Vagina (tissue), 2 donors: Measurements from ENCODE around the gene CNNM2. TPM values are rescaled to one million over a fixed set of nuclear protein-coding genes. Genes with fewer than 3 reads are reported as not detected.

ENCODE experiments used
- DNase-seq, 2 donors: peaks; one replicate each; pipeline ENCODE4 v3.0.0-alpha.2; 2017; ENCODE audit errors: extremely low spot score in 2 of 2
- H3K27ac ChIP-seq: fragments of 200-600 bp; sonication (generic); one replicate; pipeline ENCODE4 v1.5.1; 2019
- H3K27me3 ChIP-seq: fragments of 200-600 bp; sonication (generic); one replicate; pipeline ENCODE4 v1.5.1; 2019
- H3K36me3 ChIP-seq, 2 donors: fragments of 200-600 bp; sonication (generic); one replicate each; pipeline ENCODE4 v1.5.1; 2017 to 2019
- H3K4me1 ChIP-seq: fragments of 200-600 bp; sonication (generic); one replicate; pipeline ENCODE4 v1.5.1; 2019
- H3K4me3 ChIP-seq, 2 donors: fragments of 200-600 bp; sonication (generic); 1 replicate in 1 of 2; 2 replicates in 1 of 2; pipeline ENCODE4 v1.5.1; 2016 to 2019
- H3K9me3 ChIP-seq: fragments of 200-600 bp; sonication (generic); one replicate; pipeline ENCODE4 v1.5.1; 2019
- CTCF ChIP-seq, 3 experiments: fragments of 450-650 bp in 2 of 3; fragments of 200-600 bp in 1 of 3; sonication (generic) in 1 of 3; IDR thresholded peaks; one replicate each; pipeline ENCODE4 v1.5.1; 2017 to 2019; ENCODE audit warnings: antibody characterized with exemption in 3 of 3, mild to moderate bottlenecking in 2 of 3, moderate library complexity in 2 of 3
- POLR2A ChIP-seq, 2 donors: fragments of 450-650 bp; IDR thresholded peaks; one replicate each; pipeline ENCODE4 v1.6.1; 2017; ENCODE audit warnings: antibody characterized with exemption in 2 of 2, mild to moderate bottlenecking in 2 of 2, moderate library complexity in 2 of 2
- POLR2AphosphoS5 ChIP-seq, 2 donors: sonication (generic); formaldehyde crosslinking; IDR thresholded peaks; one replicate each; pipeline ENCODE4 v1.9.0; 2017; ENCODE audit warnings: antibody characterized with exemption in 2 of 2, mild to moderate bottlenecking in 2 of 2, low read depth in 1 of 2; ENCODE audit not compliant: insufficient read depth in 1 of 2
- intact Hi-C: fragments of 100-400 bp; cut with DNase I; formaldehyde crosslinking; loops from one replicate; pipeline ENCODE4 v1.15.1; 2023
- total RNA-seq: library from RNA; depleted of rRNA; stranded (reverse); fragments of >200 nt; gene quantifications from one replicate; pipeline ENCODE4 v1.2.3, GENCODE V29; 2016

The CNNM2 gene
- total RNA-seq, 1 donor from 2014 or later, result 9.6 TPM

- peaks cover 0 to 42% of the 10 kb centered on the region in 2 donors for H3K36me3 ChIP-seq
- intact Hi-C loops, result no loop called here
Observed at GRCh38 chr10:103102195-103102594, 184.1 kb downstream of the CNNM2 start.

GRCh38 chr10:103103989-103104388 lies 185.9 kb downstream of the CNNM2 start:
- DNase-seq, result no peak
- TF ChIP-seq CTCF (IDR thresholded peaks at IDR 0.05) (no peak), POLR2A (IDR thresholded peaks at IDR 0.05) (no peak), POLR2AphosphoS5 (IDR thresholded peaks at IDR 0.05; ENCODE audit: insufficient read depth in 1 of 2, low read depth in 1 of 2) (no peak)
- Histone ChIP-seq H3K36me3 (peaks cover 0 to 28% of the 10 kb centered on the region in 2 donors), H3K4me3 (no peak overlapping the region), H3K4me1 (peaks cover 14% of the 10 kb centered on the region), H3K27ac (no peak overlapping the region), H3K9me3 (no peaks in the 10 kb centered on the region), H3K27me3 (no peaks in the 10 kb centered on the region)
- intact Hi-C loops, result no loop called here

More at GRCh38 chr10:103102195-103102594, 184.1 kb downstream of the CNNM2 start:
- no peak for DNase-seq
- Histone ChIP-seq H3K4me1 (peaks cover 14% of the 10 kb centered on the region), H3K27ac (no peak overlapping the region), H3K27me3 (no peaks in the 10 kb centered on the region), H3K4me3 (no peak overlapping the region), H3K9me3 (no peaks in the 10 kb centered on the region)
- TF ChIP-seq CTCF (IDR thresholded peaks at IDR 0.05), result no peak
- no peak for TF ChIP-seq POLR2A (IDR thresholded peaks at IDR 0.05)
- no peak for TF ChIP-seq POLR2AphosphoS5 (IDR thresholded peaks at IDR 0.05; ENCODE audit: insufficient read depth in 1 of 2, low read depth in 1 of 2)

- Histone ChIP-seq H3K27ac (no peak overlapping the region), H3K4me1 (peaks cover 14% of the 10 kb centered on the region), H3K4me3 (no peak overlapping the region), H3K9me3 (no peaks in the 10 kb centered on the region), H3K27me3 (no peaks in the 10 kb centered on the region), H3K36me3 (peaks cover 0 to 20% of the 10 kb centered on the region in 2 donors)
- intact Hi-C loops, result no loop called here
- DNase-seq, result no peak
- TF ChIP-seq CTCF (IDR thresholded peaks at IDR 0.05) (no peak), POLR2A (IDR thresholded peaks at IDR 0.05) (no peak), POLR2AphosphoS5 (IDR thresholded peaks at IDR 0.05; ENCODE audit: insufficient read depth in 1 of 2, low read depth in 1 of 2) (no peak)
Observed at GRCh38 chr10:103104721-103105120, 186.6 kb downstream of the CNNM2 start.

- peaks cover 0 to 14% of the 10 kb centered on the region in 2 donors for H3K36me3 ChIP-seq
- no peak for DNase-seq
- H3K27ac ChIP-seq, result no peak overlapping the region
- intact Hi-C loops, result no loop called here
- no peaks in the 10 kb centered on the region for H3K27me3 ChIP-seq
- H3K4me1 ChIP-seq, result peaks cover 22% of the 10 kb centered on the region
- TF ChIP-seq POLR2AphosphoS5 (IDR thresholded peaks at IDR 0.05; ENCODE audit: insufficient read depth in 1 of 2, low read depth in 1 of 2), result no peak
- TF ChIP-seq CTCF (IDR thresholded peaks at IDR 0.05), result no peak
- no peak for TF ChIP-seq POLR2A (IDR thresholded peaks at IDR 0.05)
- no peak overlapping the region for H3K4me3 ChIP-seq
- no peaks in the 10 kb centered on the region for H3K9me3 ChIP-seq
Observed at GRCh38 chr10:103105462-103105861, 187.4 kb downstream of the CNNM2 start.

GRCh38 chr10:103106539-103106938 lies 188.4 kb downstream of the CNNM2 start:
- Histone ChIP-seq H3K27me3 (no peaks in the 10 kb centered on the region), H3K9me3 (no peaks in the 10 kb centered on the region), H3K36me3 (peaks cover 0 to 9% of the 10 kb centered on the region in 2 donors), H3K4me1 (peaks cover 33% of the 10 kb centered on the region), H3K27ac (no peak overlapping the region), H3K4me3 (no peak overlapping the region)
- TF ChIP-seq POLR2AphosphoS5 (IDR thresholded peaks at IDR 0.05; ENCODE audit: insufficient read depth in 1 of 2, low read depth in 1 of 2) (no peak), POLR2A (IDR thresholded peaks at IDR 0.05) (no peak), CTCF (IDR thresholded peaks at IDR 0.05) (no peak)
- intact Hi-C loops, result no loop called here
- no peak for DNase-seq
